PC-3 (cell line): ENCODE data around the gene MSI2.

Experiments
- CTCF ChIP-seq: fragments of 300-600 bp; sonication (generic); conservative IDR thresholded peaks from 2 replicates; pipeline ENCODE4 v1.5.1; 2017; ENCODE audit warnings: antibody characterized with exemption, low read depth, mild to moderate bottlenecking, low read length
- EZH2 ChIP-seq: fragments of 300-600 bp; sonication (generic); IDR thresholded peaks from one replicate; pipeline ENCODE4 v1.6.1; 2017; ENCODE audit warnings: antibody characterized with exemption, mild to moderate bottlenecking, low read length; ENCODE audit not compliant: unreplicated experiment
- EZH2phosphoT487 ChIP-seq: fragments of 300-600 bp; sonication (generic); IDR thresholded peaks from 2 replicates; pipeline ENCODE4 v1.6.1; 2018; ENCODE audit warnings: mild to moderate bottlenecking, antibody characterized with exemption, low read length, borderline replicate concordance

DNA sequence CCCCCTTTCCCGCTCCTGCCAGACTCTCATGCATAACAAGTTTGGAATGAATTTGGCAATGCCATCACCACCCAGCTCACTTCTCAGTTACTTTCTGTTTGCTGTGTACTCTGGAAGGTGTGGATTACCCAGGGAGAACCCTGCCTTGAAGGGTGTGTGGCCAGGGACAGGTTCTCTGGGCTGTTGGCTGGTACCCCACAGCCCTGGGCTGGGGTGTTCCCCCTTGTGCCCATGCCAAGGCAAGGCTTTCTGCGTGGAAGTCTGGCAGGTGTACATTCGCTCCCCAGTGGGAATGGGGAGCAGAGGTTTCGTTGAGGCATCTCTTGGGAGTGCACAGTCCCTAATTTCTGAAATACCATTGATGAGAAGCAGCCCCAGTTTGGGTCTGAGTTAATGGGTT is 301.1 kb downstream of the MSI2 start:
- TF ChIP-seq CTCF (no peak), EZH2 (no peak), EZH2phosphoT487 (no peak)
